ENCODE measurements around the gene HTR4.

The HTR4 gene

DNA sequence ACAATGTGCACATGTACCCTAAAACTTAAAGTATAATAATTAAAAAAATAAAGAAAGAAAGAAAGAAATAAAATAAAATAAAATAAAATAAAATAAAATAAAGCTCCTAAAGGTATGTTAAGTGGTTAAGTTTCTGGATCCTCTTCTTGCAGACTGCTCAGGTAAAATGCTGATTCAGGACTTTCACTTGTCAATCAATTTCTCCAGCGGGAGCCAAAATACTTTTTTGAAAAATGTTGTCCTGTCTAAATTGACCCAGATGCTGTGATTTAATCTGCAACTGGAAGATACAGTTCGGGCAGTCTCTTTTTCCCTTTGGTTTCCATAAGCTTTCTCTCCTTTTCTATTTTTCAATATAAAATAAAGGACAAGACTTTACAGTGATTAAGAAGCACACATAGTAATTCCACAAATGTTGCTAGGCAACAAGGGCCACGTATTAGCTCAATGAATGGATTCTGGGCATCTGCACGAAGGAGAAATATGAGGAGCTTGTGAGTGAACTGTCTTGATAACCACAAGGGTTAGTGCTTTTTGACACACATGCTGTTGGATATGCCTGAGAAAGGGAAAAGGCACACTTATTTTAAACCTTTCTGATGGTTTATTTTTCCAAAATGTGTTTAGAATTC, 38.6 kb downstream of the HTR4 start:
- in situ Hi-C loops (cut with MboI; ENCODE audit: low sequenced_read_pairs), result no loop called here

DNA sequence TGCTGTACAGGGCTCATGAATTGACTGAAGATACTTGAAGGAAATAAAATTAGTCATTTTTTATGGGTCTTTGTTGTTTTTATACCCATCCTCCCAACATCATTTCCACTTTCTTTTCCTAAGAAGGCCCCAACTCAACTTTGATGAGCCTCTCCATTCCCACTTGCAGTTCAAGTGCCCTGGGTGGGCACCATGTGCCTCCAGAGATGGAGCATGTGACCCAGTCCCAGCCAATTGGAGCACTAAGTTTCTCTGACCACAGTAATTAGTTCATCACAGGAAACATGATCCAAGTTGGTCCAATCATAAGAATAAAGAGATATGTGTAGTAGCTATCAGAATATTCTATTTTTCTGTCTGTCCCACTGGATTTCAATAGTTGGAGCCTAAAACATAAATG, 46.9 kb downstream of the HTR4 start:
- in situ Hi-C loops (cut with MboI; ENCODE audit: low sequenced_read_pairs), result no loop called here

DNA sequence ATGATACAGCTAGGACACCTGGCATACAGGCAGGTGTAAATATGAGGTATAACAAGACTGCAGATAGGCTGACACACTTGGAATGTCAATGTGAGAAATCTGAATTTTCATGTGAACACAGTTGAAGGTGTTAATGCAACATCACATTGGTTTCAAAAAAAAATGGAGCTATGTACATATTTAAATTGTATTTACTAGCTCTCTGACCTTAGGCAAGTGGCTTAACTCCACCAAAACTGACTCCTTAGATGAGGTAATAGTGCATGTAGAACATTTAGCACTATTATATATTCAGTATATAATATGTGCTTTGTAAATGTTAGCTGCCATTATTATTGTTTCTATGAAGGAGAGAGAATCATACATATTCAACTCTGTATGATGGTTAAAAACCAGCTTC, 48.0 kb downstream of the HTR4 start:
- in situ Hi-C loops (cut with MboI; ENCODE audit: low sequenced_read_pairs), result no loop called here

DNA sequence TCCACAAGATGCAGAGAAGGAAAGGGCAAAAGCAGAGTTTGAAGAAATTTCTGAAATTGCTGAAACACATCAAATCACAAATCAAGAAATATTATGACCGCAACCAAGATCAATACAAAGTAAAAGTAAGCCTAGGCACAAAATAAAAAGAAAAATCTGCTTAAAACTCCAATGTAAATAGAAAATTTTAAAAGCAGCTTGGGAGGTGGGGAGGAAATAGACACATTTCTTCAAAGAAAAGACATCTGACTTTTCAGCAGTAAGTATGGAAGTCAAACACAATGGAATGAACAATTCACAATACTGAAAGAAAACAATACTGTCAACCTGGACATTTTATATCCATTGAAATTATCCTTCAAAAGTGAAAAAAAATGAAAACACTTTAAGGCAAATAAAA, 55.1 kb downstream of the HTR4 start:
- in situ Hi-C loops (cut with MboI; ENCODE audit: low sequenced_read_pairs), result no loop called here

DNA sequence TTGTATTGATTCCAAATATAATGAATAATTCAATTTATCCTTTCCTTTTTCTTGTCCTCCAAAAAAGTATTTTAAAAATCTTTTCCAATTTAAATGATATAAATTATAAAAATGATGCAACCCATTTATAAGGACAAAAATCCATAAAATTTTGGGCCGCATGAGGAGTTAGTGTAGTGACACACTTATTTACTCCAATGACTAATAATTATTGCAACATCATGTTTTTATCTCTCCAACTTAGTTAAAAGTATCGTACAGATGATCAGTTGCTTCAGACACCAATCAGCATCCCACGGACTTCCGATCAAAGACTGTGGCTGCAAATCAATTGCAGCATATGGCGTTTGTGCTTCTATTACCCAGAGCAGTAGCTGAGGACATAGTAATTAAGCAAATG, 58.6 kb downstream of the HTR4 start:
- in situ Hi-C loops (cut with MboI; ENCODE audit: low sequenced_read_pairs), result no loop called here

DNA sequence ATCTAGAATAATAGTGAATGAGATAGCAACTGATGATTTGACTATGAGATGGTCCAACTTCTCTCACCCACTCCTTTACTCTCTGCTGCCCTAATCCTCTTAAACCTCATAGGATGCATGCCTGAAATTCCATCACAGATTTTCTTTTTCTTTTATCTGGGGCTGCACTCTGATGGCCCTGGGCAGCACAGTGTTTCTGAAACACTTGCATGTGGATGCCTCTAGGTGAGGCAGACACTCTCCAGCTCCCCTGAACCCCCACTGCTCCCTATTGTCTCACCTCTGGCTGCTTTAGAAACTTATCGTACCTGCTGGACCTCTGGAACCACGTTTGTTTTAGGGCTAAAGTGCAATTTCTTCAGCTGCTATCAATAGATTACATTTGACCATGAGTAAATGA, 67.5 kb downstream of the HTR4 start:
- in situ Hi-C loops (cut with MboI; ENCODE audit: low sequenced_read_pairs), result no loop called here

DNA sequence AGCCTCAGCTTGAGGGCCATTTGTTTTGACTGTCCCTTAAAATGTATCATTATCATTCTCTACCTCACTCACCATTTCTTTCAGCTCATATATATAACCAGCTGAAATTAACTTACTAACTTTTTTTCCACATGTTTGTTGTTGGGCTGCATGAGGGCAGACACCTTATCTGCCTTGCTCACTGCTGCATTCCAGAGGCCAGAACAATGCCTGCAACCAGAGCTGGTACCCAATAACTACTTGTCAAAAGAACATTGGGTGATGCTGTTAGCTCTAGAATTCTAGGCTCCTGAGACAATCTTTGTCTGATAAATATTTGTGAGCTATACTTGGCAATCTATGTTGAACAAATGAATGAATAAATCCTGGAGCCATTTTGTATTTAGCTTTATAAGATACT, 68.3 kb downstream of the HTR4 start:
- in situ Hi-C loops (cut with MboI; ENCODE audit: low sequenced_read_pairs), result no loop called here

DNA sequence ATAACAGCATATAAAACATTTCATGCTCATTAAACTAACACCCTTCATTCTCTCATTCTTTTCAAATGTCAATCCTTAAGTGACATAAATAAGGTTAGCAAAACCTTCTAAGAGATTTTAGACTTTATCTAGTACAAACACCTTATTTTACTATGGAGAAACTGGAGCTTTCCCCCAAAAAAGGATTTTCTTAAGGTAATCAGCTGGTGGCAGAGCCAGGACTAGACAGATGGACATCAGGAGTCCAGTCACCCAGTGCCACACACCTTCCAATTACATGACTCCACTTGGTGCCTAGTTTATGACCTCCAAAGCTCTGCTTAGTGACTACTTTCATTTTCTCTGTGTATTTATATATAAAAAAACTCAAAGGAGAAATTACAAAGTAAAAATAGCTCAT, 70.2 kb downstream of the HTR4 start:
- in situ Hi-C loops (cut with MboI; ENCODE audit: low sequenced_read_pairs), result no loop called here

DNA sequence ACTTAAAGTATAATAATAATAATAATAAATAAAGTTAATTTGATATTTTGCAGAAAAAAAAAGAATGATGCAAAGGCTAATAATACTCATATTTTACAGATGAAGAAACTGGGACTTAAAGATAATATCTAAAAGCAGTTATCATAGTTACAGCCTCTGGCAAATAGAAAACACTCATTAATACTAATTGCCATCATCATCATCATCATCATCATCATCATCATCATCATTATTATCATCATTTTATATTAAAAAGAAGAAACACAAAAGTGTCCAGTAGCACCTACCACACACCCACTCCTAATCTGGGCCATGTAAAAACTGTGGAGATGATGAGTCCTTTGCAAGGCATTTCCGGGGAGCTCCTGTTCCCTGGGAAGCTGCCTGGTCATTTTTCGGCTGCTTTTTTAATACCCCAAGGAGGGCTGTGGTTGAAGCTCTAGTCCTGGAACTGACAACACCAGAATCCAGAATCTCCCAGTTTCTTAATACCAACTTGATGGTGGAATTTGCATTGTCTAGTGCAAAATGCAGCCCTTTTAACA, 70.8 kb downstream of the HTR4 start:
- in situ Hi-C loops (cut with MboI; ENCODE audit: low sequenced_read_pairs), result no loop called here

DNA sequence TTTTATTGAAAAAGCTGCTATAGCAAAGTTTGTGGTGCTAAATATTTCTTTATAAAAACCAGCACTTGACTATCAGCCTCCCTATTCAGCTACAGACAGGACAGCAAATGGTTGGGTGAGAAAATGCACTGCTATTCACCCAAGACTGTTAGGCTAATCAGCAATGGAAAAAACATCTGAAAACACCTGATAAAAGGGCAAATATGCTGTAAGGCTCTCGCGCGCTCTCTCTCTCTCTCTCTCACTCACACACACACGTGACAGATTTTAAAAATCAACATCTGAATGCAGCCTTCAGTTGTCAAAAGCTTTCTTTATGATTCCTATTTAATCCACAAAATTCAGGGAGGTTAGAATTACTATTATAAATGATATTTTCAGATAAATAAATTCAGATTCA, 80.2 kb downstream of the HTR4 start:
- in situ Hi-C loops (cut with MboI; ENCODE audit: low sequenced_read_pairs), result no loop called here

DNA sequence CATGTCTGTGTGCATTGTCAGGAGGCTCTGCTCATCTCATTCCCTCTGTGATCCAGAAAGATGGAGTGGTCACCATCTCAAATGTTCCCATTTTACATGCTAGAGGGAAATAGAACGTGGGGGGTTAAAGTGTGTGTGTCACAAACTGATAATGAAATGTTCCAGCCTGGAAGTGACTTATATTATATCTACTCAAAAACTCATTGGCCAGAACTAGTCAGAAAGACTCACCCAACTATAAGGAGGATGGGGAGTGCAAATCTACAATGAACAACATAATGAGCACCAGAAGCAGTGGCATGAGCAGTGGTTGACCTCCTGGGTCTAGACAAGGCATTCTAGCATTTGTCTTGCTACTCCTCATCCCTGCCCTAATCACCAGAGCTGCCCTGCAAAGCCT, 81.0 kb downstream of the HTR4 start:
- in situ Hi-C loops (cut with MboI; ENCODE audit: low sequenced_read_pairs), result no loop called here

DNA sequence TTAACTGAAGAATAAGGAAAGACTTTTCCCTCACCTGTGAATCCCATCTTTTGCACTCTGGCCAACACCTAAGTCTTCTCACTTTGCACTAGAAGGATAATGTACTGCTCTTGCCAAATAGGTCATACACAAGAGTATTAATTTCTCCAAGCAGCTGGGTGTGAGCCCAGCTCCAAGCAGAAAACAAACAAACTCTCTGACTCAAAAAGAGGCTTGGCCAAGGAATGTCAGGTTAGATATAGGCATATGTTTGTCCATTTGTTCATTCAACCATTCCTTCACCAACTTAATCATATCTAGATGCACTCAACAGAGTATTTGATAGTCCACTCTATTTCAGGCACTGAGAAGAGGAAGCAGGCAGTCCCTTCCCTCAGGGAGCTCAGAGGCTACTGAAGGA, 84.4 kb downstream of the HTR4 start:
- in situ Hi-C loops (cut with MboI; ENCODE audit: low sequenced_read_pairs), result no loop called here

DNA sequence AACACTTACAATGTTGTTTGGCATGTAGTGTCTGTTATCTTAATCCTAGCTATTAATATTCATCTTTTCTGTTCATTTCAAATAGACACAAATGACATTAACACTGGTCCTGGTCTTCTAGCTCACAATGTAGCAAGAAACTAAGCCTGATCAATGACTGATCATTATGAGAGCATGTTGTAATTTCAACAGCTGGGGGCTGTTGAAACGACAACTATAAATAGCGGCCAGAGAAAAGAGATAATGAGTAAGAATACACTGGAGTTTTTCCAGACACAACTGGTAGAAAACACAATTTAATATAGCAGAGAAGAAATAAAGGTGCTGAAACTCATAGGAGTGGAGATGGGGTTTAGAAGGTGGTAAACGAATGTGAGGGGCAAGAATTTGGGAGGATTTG, 89.2 kb downstream of the HTR4 start:
- in situ Hi-C loops (cut with MboI; ENCODE audit: low sequenced_read_pairs), result no loop called here

DNA sequence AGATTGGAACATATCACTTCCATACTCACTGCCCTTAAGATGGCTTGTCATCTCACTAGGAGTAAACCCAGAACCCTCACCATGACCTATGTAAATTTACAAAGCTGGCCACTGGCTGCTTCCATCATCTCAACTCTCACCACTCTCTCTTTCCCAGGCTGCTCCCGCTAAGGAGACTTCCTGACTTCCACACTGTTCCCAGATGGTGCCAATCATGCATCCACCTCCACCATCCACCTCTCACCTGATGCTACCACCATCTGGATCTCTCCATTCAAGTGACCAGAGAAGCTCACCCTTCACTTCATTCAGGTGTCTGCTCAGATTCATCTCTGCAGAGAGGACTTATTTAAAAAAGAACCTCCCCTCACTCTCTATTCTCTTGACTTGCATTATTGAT, 91.3 kb downstream of the HTR4 start:
- in situ Hi-C loops (cut with MboI; ENCODE audit: low sequenced_read_pairs), result no loop called here

DNA sequence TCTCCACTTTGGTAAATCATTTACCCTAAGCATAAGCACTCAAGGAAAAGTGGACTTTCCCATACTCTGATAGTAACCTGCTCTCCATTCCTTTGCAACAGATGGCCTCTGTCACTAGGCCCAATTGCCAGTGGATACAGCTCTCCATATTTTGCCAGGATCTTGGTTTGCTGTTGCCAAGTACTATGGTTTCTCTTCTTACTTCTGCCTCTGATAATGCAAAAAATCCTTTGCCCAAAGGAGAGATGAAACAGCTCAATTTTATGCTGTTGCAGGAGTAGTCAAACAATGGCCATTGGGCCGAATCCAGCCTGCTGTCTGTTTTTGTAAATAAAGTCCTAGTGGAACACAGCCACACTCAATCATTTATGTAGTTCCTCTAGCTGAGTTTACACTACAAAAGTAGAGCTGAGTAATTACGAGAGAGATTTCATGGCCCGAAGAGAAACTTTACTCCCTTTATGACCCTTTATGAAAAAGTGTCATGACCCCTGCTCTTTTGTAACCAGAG, 92.5 kb downstream of the HTR4 start:
- in situ Hi-C loops (cut with MboI; ENCODE audit: low sequenced_read_pairs), result no loop called here

DNA sequence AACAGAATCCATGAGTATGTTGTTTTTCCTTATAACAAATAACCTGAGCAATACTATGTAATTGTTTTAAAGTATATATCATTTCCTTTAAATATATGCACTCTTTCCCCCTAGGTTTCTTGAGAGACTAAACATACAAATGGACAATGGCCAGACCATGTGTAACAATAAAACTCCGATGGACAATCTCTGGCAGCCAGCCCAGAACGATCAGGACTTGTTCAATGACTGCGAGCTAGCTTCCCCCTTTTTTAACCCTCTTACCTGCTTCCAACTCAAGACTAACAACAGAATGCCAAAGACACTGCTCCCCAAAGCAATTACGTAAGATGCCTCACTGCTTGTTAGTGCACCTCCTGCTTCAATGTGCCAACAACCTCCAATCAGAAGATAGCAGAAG, 94.9 kb downstream of the HTR4 start:
- in situ Hi-C loops (cut with MboI; ENCODE audit: low sequenced_read_pairs), result no loop called here

DNA sequence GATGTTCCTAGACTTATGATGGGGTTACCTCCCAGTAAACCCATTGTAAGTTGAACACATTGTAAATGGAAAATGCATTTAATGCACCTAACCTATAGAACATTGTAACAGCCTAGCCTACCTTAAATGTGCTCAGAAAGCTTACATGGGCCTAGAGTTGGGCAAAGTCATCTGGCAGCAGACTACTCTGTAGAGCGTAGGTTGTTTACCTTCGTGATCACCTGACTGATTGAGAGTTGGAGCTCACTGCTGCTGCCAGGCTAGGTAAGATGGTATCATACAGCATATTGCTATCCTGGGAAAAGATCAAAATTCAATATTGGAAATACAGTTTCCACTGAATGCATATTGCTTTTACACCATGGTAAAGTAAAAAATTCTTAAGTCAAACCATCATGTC, 95.4 kb downstream of the HTR4 start:
- in situ Hi-C loops (cut with MboI; ENCODE audit: low sequenced_read_pairs), result no loop called here

DNA sequence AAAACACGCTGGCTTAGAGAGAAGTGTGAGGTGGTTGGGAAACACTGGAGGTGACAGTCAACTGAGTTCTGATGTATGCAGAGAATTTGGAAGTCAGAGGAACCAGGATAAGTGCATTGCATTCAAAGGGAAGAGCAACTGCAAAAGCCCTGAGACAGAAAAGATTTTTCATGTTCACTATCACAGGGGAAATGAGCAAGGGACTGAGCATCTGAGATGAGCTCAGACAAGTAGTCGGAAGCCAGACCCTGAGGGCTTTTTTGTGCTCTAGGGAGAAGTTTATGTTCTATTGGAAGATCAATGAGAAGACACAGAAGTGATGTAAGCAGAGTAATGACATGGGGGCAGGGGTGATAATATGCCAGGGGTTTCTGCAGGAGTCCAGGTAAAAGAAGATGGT, 97.5 kb downstream of the HTR4 start:
- in situ Hi-C loops (cut with MboI; ENCODE audit: low sequenced_read_pairs), result no loop called here

DNA sequence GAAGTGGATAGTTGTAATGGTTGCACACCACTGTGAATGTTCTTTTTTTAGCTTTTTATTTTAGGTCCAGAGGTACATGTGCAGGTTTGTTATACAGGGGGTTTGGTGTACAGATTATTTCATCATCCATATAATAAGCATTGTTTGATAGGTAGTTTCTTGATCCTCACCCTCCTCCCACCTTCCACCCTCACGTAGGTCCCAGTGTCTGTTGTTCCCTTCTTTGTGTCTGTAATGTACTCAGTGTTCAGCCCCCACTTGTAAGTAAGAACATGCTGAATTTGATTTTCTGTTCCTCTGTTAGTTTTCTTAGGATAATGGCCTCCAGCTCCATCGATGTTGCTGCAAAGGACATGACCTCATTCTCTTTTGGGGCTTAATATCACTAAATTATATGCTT, 99.7 kb downstream of the HTR4 start:
- in situ Hi-C loops (cut with MboI; ENCODE audit: low sequenced_read_pairs), result no loop called here

DNA sequence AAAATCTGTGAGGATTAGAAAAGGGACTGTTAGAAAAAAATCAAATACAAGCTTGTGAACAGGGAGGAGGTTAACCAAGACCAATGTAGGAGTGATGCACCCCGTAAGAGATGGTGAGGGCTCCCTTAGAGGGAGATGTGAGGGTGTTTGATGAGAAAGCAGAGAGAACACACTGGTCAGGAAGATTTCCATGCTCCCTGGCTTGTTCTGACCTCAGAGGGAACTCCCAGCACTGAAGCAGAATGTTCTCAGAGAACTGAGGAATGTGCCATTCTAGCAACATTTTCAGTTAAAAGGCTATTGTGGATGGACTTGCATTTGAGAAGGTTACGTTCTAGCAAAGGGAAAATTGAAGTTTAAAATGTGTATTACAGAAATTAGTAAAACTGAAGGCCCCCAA, 110.6 kb downstream of the HTR4 start:
- in situ Hi-C loops (cut with MboI; ENCODE audit: low sequenced_read_pairs), result no loop called here

DNA sequence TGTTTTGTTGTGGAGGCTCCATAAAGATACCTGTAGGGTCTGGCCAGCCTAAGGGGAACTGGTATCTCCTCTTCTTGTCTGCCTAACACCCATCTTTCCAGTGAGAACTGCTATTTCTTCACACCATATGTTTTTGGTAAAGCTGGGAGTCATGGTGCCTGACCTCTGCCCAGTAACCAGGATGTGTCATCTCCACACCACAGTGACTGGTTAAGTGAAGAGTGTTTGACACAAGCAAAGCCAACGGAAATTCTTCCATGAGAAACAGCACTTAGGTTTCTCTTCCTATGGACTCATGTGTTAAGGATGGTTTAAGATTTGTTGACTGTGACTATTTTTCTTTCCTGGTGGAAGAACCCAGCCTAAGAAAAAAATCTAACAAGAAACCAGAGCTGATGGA, 111.5 kb downstream of the HTR4 start:
- in situ Hi-C loops (cut with MboI; ENCODE audit: low sequenced_read_pairs), result no loop called here

DNA sequence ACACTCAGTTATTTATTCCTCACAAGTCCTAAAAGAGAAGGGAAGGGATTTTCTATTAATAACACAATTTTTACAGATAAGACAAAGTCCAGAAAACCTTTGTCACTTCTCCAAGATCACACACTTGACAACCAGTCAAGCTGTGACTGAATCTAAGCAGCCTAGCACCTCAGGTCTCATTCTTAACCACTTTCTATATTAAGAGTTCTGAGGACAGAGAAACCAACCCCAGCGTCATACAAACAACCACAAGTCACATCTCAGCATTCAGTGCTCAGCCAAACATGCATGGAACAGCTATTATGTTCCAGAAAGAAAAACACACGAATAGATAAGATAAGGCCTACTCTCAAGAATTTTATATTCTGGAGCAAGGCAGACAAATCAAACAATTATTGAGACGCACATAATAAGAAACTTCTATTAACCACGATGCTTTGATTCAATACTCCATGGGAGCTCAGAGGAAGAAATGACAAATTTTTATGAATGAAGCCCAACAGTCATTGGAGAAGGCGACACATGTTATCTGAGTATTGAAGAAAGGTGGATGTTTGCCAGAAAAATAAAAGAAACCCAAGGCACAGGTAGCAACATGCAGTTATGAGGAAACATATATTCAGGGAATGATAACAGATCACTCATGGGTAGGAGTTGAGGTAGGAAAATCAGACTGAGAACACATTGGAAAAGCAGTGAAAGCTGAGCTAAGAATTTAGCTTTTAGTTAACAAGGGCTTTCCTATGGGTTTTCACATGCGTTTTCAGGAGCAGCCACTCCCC, 113.1 kb downstream of the HTR4 start:
- in situ Hi-C loops (cut with MboI; ENCODE audit: low sequenced_read_pairs), result no loop called here
